HL-60 (cell line): Measurements from ENCODE around the gene TRMU.
"Not testable (repeated sequence)": the region's sequence is repeated elsewhere in the genome, so short reads cannot be mapped to it uniquely, and the experiment has no call there.

Experiments
- DNase-seq, 2 experiments: peaks; one replicate each; pipeline ENCODE4 v3.0.0-alpha.2; 2010 to 2020; ENCODE audit warnings: low read depth in 1 of 2, low spot score in 1 of 2
- H3K27ac ChIP-seq: fragments of 250-450 bp; sonication (Bioruptor Pico); replicated peaks from 2 replicates; pipeline ENCODE4 v1.5.1; 2020; ENCODE audit warnings: mild to moderate bottlenecking, moderate library complexity
- H3K27me3 ChIP-seq: fragments of 250-450 bp; sonication (Bioruptor Pico); 2 replicates; pipeline ENCODE4 v1.5.1; 2021; ENCODE audit warnings: mild to moderate bottlenecking, moderate library complexity; ENCODE audit not compliant: insufficient read depth, poor library complexity, severe bottlenecking
- H3K4me3 ChIP-seq: replicated peaks from 2 replicates; pipeline ENCODE4 v1.5.1; 2011; ENCODE audit warnings: mild to moderate bottlenecking, control low read depth, low read length; ENCODE audit not compliant: insufficient read depth
- GABPA ChIP-seq: IDR thresholded peaks from 2 replicates; pipeline ENCODE4 v1.6.1; 2012; ENCODE audit warnings: low read depth
- POLR2AphosphoS5 ChIP-seq: IDR thresholded peaks from 2 replicates; pipeline ENCODE4 v1.6.1; 2012; ENCODE audit warnings: low read depth
- SPI1 ChIP-seq: IDR thresholded peaks from 2 replicates; pipeline ENCODE4 v1.6.1; 2012; ENCODE audit warnings: low read depth, mild to moderate bottlenecking, borderline replicate concordance
- TF ChIP-seq, protein P1 (sequence below): IDR thresholded peaks from 2 replicates; pipeline ENCODE4 v1.6.1; 2012; ENCODE audit warnings: low read depth; ENCODE audit not compliant: insufficient replicate concordance
- TF ChIP-seq, protein P2 (sequence below): IDR thresholded peaks from one replicate; pipeline ENCODE4 v1.5.1; 2011; ENCODE audit warnings: low read length, control low read depth, inconsistent platforms; ENCODE audit not compliant: insufficient read depth

The TRMU gene

DNA sequence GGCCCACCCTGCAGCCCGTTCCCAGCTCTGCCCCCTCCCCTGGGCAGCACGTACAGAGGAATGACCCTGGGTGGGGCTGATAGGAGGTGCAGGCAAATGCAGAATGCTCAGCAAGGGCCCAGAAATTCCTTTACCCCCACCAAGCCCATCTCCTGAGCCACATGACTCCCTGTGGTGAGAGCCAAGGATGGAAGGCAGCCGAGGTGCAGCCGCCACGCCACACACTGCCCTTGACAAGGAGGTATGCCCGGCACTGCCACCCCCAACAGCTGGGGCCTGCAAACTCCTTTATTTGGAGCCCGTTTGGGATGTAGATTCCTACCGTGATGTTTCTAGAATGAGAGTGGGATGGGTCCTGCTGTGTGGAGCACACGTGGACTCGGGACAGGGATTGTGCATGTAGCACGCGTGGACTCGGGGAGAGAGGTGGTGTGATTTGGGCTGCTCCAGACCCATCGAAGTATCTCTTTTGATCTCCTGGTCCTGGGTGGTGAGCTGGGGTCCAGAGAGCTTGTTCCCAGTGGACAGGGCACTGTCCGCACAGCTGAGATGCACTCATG lies 25.9 kb upstream of the TRMU start:
- Histone ChIP-seq H3K4me3 (no peak overlapping the region), H3K27ac (no peak overlapping the region), H3K27me3 (no peaks in the 10 kb centered on the region)
- TF ChIP-seq GABPA = no peak
- no peak for DNase-seq

DNA sequence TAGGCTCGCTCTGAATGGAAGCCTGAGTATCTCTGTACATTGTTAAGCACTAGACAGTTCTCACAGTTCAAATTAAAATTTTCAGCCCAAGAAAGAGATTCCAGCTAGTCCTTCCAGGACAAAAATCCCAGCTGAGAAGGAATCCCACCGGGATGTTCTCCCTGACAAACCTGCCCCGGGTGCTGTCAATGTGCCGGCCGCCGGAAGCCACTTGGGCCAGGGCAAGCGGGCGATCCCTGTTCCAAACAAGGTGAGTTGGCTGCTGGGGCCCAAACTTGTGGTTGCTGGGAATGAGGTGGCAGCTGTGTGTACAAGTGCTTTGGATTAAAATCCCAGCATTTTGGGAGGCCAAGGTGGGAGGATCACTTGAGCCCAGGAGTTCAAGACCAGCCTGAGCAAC lies 23.5 kb upstream of the TRMU start:
- DNase-seq = no peak
- H3K27ac ChIP-seq = no peak overlapping the region
- H3K4me3 ChIP-seq = no peak overlapping the region
- TF ChIP-seq SPI1 = no peak
- TF ChIP-seq, protein P1, sequence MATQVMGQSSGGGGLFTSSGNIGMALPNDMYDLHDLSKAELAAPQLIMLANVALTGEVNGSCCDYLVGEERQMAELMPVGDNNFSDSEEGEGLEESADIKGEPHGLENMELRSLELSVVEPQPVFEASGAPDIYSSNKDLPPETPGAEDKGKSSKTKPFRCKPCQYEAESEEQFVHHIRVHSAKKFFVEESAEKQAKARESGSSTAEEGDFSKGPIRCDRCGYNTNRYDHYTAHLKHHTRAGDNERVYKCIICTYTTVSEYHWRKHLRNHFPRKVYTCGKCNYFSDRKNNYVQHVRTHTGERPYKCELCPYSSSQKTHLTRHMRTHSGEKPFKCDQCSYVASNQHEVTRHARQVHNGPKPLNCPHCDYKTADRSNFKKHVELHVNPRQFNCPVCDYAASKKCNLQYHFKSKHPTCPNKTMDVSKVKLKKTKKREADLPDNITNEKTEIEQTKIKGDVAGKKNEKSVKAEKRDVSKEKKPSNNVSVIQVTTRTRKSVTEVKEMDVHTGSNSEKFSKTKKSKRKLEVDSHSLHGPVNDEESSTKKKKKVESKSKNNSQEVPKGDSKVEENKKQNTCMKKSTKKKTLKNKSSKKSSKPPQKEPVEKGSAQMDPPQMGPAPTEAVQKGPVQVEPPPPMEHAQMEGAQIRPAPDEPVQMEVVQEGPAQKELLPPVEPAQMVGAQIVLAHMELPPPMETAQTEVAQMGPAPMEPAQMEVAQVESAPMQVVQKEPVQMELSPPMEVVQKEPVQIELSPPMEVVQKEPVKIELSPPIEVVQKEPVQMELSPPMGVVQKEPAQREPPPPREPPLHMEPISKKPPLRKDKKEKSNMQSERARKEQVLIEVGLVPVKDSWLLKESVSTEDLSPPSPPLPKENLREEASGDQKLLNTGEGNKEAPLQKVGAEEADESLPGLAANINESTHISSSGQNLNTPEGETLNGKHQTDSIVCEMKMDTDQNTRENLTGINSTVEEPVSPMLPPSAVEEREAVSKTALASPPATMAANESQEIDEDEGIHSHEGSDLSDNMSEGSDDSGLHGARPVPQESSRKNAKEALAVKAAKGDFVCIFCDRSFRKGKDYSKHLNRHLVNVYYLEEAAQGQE = no peak
- no peak for TF ChIP-seq GABPA
- no peaks in the 10 kb centered on the region for H3K27me3 ChIP-seq

DNA sequence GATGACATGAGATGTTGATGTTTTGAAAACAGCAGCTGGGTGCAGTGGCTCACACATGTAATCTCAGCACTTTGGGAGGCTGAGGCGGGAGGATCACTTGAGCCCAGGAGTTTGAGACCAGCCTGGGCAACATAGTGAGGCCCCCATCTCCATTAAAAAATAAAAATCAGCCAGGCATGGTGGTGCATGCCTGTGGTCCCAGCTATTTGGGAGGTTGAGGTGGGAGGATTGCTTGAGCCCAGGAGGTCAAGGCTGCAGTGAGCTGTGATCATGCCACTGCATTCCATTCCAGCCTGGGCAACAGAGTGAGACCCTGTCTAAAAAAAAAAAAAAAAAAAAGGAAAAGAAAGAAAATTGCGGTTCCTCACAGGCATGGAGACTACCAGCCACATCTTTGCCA lies 22.7 kb upstream of the TRMU start:
- not testable (repeated sequence) for H3K4me3 ChIP-seq, H3K27me3 ChIP-seq, H3K27ac ChIP-seq, DNase-seq

DNA sequence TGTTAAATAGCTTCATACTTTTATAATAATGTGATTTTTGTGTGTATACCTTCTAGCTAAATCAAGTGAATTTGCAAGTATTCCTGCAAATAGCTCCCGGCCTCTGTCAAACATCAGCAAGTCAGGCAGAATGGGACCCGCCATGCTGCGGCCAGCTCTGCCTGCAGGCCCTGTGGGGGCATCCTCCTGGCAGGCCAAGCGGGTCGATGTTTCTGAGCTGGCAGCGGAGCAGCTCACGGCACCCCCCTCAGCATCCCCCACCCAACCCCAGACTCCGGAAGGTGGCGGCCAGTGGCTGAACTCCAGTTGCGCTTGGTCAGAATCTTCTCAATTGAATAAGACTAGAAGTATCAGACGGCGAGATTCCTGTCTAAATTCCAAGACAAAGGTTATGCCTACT lies 19.5 kb upstream of the TRMU start:
- no peak overlapping the region for H3K27ac ChIP-seq

DNA sequence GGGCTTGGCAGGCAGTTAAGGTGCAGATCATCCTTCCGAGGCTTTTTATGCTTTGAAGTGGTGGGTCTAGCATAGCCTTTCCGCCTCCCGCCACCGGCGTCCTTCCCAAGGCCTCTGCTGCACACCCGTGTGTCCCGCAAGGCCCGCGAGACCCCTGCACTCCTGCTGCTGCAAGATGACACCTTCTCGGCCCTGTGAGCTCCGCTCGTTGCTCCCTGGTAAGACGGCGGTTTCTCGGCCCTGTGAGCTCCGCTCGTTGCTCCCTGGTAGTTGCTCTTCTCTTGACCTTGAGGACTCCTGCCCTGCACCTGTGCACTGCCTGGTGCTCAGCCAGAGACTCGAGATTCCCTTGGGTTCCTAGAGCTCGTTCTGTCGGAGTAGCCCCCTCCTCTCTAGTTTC lies 17.9 kb upstream of the TRMU start:
- H3K4me3 ChIP-seq = no peak overlapping the region
- DNase-seq = no peak
- no peak overlapping the region for H3K27ac ChIP-seq
- TF ChIP-seq POLR2AphosphoS5 = no peak
- TF ChIP-seq, protein P1 = no peak
- TF ChIP-seq SPI1 = no peak
- TF ChIP-seq GABPA = no peak
- TF ChIP-seq, protein P2, sequence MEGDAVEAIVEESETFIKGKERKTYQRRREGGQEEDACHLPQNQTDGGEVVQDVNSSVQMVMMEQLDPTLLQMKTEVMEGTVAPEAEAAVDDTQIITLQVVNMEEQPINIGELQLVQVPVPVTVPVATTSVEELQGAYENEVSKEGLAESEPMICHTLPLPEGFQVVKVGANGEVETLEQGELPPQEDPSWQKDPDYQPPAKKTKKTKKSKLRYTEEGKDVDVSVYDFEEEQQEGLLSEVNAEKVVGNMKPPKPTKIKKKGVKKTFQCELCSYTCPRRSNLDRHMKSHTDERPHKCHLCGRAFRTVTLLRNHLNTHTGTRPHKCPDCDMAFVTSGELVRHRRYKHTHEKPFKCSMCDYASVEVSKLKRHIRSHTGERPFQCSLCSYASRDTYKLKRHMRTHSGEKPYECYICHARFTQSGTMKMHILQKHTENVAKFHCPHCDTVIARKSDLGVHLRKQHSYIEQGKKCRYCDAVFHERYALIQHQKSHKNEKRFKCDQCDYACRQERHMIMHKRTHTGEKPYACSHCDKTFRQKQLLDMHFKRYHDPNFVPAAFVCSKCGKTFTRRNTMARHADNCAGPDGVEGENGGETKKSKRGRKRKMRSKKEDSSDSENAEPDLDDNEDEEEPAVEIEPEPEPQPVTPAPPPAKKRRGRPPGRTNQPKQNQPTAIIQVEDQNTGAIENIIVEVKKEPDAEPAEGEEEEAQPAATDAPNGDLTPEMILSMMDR = no peak
- no peaks in the 10 kb centered on the region for H3K27me3 ChIP-seq

More for the DNA sequence above, 19.5 kb upstream of the TRMU start:
- H3K27me3 ChIP-seq = no peaks in the 10 kb centered on the region
- no peak for TF ChIP-seq POLR2AphosphoS5
- no peak for TF ChIP-seq SPI1
- TF ChIP-seq, protein P2 = no peak
- TF ChIP-seq, protein P1 = no peak
- TF ChIP-seq GABPA = no peak
- no peak overlapping the region for H3K4me3 ChIP-seq
- DNase-seq = no peak
